GM18519 (cell line): ENCODE data around the gene C1orf122.
"Not testable (repeated sequence)": the region's sequence is repeated elsewhere in the genome, so short reads cannot be mapped to it uniquely, and the experiment has no call there.

Experiments used
- ATAC-seq: cut with Tn5 transposase; IDR thresholded peaks from one replicate; pipeline ENCODE4 v1.9.1; 2021; ENCODE audit warnings: mild to moderate bottlenecking, moderate library complexity; ENCODE audit not compliant: unreplicated experiment, low FRiP score

C1orf122 gene

GRCh38 chr1:37807555-37808368, at the start of gene C1orf122, which contains the start of gene YRDC:
TSS of gene C1orf122 (plus strand) at chr1:37807790. CDS start at chr1:37808405, 615 bp downstream.
TSS of gene YRDC (minus strand) at chr1:37808208. CDS start at chr1:37808180, 28 bp downstream.
- peak; percentile 52 for ATAC-seq

GRCh38 chr1:37759451-37759850, 48.1 kb upstream of the C1orf122 start:
- no peak for ATAC-seq

DNA sequence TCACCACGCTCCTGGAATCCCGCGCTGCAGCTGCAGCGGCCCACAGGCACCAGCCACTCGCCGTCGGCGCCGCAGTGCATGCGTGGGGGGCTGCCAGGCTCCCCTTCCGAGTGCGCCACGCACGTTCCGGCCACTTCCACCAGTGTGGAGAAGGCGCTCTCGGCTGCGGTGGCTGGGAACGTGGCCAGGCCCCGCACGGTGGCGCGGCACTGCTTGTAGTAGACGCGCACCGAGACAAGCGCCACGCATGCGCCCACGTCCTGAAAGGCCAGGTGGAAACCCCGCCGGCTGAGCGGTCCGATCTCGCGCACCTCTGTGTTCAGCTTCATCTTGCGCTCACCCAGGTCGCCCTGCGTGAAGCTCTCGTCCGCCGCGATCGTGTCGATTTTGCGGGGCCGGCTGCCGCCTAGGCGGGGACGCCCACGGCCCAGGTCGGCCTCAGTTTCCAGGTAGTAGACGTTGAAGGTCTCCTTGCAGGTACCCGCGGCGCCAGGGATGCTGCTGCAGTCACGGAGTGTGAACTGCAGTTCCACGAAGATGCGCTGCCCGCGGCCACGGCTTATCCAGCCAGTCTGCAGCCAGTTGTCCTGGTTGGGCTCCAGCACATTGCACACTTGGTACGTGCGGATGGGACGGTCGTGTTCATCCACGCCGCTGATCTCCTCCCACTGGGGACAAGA, 46.0 kb upstream of the C1orf122 start:
- no peak for ATAC-seq

DNA sequence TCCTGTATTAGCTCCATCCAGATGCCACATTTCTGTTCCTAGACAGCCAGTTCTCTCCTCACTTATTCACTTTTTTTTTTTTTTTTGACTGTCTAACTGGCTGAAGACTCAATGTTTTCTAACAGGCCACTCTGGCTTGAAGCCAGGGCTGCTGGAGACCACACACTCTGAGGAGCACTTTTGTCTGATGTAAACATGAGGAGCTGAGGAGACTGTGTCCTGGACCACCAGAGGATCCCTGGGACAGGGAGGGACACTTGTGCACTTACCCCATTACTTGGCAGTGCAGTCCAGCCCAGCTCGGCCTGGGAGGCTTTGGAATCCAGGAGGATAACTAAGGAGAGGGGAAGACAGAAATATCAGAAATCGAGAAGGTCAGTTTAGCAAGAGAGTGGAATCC, 45.1 kb upstream of the C1orf122 start:
- ATAC-seq = no peak

GRCh38 chr1:37763791-37764413, 43.7 kb upstream of the C1orf122 start:
- no peak for ATAC-seq

GRCh38 chr1:37764414-37764825, 43.2 kb upstream of the C1orf122 start:
- no peak for ATAC-seq

GRCh38 chr1:37764888-37765441, 42.6 kb upstream of the C1orf122 start, which contains the start of gene EPHA10:
TSS of gene EPHA10 (minus strand) at chr1:37765120. CDS start at chr1:37765066, 54 bp downstream.
- ATAC-seq = no peak

- ATAC-seq = no peak
Observed at GRCh38 chr1:37765916-37766664, 41.5 kb upstream of the C1orf122 start.

DNA sequence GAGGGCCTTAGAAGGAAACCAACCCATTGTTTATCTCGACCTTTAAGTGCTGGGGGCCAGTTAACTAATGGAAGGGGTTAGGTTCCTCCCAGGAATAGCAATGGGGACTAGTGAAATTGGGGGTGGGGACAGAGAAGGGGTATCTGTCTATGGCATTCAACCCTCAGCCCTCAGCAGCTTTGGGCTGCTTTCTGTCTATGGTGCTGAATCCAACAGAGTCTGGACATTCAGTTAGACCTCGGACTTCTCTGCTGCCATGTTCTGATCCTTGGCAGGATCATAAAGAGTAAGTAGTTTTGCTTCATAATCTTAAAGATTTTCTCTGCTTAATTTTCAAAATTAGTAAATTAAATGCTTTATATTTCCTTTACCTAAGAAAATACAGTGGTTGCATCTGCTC, 40.1 kb upstream of the C1orf122 start:
- ATAC-seq = no peak

DNA sequence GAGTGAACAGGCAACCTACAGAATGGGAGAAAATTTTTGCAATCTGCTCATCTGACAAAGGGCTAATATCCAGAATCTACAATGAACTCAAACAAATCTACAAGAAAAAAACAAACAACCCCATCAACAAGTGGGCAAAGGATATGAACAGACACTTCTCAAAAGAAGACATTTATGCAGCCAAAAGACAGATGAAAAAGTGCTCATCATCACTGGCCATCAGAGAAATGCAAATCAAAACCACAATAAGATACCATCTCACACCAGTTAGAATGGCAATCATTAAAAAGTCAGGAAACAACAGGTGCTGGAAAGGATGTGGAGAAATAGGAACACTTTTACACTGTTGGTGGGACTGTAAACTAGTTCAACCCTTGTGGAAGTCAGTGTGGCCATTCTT, 36.1 kb upstream of the C1orf122 start:
- ATAC-seq = not testable (repeated sequence)

GRCh38 chr1:37776946-37777516, 30.6 kb upstream of the C1orf122 start:
- no peak for ATAC-seq

DNA sequence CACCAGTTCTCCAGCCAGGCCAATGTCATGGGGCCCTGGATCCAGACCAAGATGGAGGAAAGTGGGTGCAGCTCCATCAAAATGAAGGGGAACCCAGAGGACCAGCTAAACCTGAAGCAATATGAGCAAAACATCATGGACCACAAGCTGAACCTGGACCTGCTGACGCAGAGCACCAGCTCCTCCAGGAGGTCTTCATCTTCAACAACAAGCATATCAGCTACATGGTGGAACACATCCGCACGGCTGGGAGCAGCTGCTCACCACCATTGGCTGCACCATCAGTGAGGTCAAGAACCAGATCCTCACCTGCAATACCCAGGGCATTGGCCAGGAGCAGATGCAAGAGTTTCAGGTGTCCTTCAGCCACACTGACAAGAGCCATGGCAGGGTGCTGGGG, 28.9 kb upstream of the C1orf122 start:
- no peak for ATAC-seq

DNA sequence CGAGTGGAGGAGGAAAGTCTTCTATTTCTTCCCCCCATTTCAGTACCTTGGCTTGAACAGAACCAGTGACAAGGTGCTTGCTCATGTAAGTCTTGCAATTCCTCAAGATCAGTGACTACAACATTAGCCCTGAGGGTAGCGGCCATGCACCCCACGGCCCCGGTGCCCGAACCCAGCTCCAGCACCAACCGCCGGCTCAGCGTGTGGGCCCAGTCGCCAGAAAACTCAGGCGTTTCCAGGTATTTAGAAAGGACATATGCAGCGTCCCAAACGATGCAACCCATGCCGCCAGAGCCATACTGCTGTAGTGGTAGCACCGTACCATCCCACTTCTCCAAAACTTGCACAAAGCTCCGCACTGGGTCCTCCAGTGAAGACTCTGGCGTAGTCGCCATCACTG, 25.1 kb upstream of the C1orf122 start:
- ATAC-seq = no peak

- no peak for ATAC-seq
Observed at GRCh38 chr1:37792943-37793686, 14.5 kb upstream of the C1orf122 start.

DNA sequence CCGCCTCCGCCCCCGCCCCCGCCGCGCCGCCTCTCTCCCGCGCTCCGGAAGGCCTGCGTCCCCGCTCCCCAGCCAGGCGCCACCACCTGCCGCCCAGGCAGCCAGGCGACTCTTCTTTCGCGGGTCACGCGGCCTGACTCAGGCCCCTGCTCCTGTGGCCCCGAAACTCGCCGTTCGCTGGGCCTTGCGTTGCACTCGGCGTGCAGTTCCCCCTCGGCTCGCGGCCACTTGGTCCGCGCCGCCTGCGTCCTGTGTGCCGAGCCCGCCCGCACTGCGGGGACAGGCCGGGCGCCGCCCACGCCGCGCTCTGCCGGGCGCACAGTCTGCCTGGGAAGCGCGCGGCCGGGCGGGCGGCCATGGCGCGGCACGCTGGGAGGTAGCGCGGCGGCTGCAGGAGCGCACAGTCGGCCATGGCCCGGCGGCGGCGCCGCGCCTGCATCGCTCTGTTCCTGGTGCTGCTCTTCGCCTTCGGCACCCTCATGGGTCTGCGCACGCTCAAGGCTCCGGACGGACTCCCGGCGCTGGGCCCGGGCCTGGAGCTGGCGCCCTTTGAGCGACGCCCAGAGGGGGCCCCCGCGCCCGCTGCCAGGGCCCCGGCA, 13.7 kb upstream of the C1orf122 start, which contains the start of gene MANEAL:
TSS of gene MANEAL (plus strand) at position 75 of the 599 bp plus-strand sequence. CDS start at position 411, 336 bp downstream.
- no peak for ATAC-seq

GRCh38 chr1:37794372-37795339, 12.9 kb upstream of the C1orf122 start:
- ATAC-seq = no peak

GRCh38 chr1:37795340-37796125, 12.1 kb upstream of the C1orf122 start:
- no peak for ATAC-seq
